ENCODE results near the gene NR2F1-AS1.

NR2F1-AS1 gene

DNA sequence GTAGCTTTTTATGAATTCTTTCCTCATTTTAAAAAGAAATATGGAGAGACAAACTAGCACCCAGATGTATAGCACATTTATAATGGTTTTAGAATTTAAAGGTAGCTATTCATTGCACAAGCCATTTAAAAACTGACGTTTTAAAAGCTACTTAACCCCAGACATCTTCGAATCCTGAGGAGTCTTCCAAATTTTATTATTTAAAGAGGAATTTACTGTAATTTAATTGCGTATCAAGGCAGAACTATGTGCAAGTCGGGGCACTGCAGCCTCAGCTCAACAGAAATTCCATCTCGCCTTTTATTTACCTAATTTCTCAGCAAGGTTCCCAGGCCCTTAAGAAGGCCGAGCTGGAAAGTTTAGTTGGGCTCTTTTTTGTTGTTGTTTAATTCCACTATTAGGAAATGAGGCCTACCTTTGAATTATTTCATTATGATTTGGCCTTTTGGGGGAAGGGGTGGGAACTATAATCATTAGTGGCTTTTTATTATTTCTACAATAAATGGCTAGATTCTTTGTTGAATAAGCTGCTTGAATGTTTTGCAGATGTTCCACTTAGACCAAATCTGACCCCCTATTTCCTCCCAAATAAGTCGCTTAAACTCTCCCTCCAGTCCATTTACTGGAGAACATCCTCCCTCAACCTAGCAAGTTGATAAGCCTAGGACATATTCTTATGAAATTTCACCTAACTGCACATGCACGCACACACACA lies 22.2 kb upstream of the NR2F1-AS1 start:
- DNase-seq: no peak

DNA sequence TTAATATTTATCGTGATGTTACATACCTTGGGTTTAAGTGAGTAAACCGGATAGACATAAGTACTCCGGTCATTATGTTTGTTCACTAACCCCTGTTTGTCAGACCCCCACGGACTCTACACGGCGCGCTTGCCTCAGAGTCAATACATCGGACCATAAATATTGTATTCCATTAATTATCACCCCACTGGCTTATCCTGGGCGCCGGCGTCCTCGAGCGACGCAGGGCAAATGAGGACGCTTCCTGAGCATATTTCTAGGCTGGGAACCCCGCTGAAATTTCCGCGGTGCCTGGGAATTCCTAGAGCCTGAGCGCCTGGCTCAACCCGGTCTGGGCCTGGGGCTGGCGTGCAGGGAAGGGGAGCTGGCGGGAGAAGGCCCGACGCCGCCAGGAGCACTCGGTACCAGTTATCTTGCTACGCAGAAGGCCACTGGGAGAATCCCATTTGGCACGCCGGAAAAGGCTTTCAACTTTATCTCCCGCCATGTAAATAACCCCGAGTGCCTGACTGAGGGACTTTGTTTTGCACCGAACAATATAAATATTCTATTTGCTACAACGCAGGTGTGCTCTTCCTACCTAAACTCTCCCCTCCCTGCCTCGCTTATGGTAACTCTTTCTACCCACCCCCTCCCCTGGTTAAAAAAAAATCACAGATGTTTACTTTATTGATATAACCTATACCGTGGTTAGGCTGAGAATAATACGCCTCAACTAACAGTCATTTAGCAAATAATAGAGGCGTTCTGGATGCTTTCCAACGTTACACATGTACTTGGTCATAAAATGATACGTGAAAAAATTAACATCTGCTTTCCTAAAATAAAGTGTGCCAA lies 21.4 kb upstream of the NR2F1-AS1 start:
- no peak for DNase-seq

DNA sequence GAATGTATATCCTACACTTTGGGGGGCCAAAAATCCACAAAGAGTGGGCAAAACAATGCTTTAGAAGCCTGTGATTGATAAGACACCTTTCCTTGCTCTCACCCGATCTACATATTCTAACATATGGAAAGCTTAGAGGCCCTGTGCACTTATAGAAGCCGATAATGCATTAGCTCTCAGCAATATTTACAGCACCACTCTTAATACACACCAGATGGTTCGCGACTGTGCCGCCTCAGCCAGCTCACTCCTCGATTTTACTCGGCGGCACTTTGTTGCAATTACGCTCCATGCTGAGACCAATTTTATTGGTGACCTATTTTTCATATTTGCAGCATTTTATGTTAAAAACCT lies 20.8 kb upstream of the NR2F1-AS1 start:
- DNase-seq: no peak

DNA sequence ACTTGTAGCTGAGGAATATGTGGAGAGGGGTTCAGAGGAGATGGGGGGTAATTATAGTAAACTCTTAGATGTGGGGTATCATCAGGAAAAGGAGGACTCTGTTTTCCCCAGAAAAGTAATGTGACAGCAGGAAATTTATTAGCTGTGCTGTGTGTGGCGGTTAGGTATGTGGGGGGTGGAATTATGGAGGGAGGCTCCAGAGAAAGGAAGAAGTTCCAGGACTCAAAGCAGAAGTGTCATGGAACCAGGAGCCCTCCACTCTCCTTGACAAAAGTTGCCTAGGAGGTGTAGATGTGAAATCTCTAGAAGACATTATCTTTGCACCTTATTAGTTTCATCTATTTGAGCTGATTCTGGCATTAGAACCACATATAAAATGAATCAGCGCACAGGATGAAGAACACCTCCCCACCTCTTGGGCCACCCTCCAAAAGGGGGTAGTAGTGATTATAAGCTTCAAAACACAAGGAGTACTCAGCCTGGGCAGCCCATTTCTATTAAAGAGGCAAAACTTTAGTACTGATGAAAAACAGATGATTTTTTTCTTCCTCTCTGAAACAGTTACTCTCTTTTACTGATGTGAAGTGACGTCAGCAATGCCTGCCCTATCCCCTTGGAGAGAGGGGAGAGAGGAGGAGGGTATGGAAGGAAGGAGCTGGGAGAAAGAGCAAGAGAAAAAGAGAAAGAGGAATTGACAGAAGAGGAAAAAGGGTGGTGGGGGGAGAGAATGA lies 20.2 kb upstream of the NR2F1-AS1 start:
- DNase-seq: no peak

DNA sequence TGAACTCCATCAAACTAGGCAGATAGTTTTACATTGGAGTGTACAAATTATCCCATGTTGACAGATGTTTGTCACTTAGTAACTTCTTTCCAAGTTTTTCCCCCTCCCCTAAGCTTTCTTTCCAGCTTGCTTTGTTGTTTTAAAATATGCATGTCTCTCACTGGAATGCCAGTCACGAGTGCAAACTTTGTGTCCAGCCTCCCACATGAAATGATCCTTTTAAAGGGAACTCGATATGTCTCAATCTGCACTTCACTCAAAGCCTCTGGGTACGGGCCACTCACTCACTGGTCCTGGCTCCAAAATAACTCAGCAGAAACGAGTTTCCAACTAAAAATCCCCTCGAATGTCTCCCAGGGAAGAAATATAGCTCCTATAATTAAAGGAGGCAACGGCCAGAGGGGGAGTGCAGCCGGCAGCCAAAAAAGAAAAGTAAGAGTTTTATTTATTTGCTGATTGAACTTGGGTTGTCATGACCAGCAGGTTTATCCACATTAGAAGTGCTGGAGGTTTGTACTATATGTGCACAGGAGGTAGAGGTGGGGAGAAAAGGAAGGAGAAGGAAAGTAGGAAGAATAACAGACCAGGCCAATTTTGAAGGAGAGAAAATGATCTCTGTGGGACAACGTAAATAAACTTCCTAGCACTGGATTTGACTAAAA lies 19.5 kb upstream of the NR2F1-AS1 start:
- DNase-seq: no peak

DNA sequence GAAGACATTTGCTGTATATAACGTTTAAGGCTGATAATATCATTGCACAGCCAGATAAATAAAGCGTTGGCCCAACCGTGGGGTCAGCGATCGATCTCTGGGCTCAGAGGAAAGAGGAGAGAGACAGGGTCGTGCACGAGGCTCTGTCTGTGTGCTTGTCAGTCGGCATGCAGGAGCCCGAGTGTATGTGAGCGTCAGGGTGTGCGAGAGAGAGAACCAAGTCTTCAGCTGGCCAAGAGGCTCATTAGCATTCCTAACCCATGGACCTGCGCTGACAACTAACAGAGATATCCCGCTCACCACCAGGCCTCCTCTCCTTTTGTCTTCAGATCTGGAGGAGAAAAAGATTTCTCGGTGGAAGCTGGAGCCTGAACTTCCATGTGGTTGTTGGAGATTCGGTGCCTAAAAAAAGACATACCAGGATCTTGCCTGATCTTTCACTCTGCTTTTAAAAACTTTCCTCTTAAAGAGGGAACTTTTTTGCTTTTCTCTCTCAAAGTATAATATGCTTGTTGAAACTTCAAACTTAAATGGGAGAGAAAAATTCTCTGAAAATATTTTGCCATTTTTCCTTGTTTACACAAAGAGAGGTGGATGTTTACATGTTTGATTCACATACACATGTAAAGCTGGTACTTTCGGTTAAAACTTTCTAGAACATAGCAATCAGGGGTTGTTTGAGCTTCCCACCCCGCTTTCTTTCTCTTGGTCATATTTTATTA lies 18.5 kb upstream of the NR2F1-AS1 start:
- no peak for DNase-seq

DNA sequence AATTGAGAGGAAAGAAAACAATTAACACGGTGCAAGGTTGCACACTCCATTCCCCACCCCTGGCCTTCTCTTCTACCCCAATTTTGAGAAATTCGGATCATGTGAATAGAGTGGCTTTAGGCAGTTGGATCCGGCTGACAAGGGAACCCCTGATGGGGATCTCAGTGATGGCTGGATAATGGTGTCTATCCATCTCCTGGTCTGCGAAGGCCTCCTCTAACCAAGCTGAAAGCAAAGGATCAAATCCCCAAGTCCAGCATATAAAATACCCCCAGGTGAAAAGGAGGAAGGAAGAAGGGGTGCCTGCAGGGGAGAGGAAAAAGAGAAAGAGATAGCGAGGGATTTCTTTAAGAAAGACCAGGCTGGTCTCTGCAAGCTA lies 18.0 kb upstream of the NR2F1-AS1 start:
- no peak for DNase-seq

DNA sequence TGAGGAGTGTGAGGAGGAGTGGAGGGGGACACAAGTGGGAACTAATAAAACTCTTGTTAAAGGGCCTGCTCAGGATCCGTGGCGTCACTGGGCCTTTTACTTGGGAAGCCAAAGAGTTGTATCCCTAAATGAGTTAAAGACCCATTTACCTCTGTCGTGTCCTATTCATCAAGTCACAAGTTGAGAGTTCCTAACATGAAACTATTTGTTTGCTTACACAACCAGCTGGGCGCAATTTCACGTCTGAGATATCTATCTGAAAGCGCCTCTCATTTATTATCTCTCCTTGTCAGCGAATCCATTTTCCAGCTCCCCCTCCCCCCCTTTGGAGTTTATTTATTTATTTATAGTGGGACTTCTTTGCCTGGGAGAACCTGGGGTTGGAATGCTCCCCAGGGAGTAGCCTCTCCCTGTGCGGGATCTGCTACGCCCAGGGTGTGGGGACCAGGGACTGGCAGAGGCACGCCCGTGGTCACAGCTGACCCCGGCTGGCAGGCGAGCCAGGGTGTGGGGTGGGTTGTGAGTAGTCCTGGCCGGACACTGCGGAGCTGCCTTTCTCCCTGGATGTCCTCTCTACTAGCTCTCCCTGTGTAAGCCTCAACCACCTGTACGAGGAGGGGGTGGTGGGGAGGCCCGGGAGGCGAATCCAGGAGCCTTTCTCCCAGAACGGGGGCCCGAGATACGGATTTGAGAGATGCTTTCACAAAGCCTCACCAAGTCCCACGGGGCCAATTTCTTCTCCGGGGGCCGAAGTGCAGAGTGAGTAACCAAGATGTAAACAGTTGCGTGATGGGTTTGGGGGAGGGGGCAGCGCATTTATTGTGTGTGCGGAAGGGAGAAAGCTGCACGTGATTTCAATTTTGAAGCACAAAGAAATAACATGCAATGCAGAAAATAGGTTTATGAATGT lies 17.3 kb upstream of the NR2F1-AS1 start:
- DNase-seq: no peak

DNA sequence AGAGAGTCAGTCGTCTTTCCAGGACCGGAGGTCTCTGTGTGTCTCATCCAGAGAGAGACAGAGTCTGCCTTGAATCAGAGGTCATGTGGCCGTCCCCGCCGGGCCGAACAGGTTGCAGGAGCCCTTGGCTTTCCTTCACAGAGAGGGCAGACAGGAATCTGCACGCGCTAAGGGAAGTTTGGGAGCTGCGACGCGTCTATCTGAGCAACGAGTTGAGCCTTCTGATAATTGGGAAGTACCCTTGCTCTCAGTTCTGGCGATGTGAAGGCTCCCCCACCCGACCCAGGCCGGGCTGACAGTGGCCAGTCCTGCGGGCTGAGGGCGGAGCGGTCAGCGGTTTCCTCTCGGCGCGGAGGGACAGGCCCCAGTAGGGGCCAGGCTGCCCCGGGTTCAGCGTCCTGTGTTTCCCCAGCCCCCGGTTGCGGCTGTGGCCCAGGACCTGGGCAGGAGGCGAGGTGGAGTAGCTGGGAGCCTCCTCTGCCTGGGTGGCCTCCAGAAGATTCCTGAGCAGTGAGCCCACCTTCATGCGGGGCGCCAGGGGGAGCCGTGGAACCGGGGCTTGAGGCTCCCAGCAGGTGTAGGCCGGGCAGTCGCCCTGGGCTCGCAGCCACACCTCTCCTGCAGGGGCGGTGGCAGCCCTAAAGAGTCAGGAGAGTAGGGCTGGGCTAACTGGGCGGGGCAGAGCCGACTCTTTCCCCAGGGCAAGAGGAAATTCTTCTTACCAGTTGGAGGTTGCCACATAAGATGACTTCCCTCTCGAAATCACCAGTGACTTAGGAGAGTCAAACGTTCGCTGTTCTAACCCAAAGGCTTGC lies 15.9 kb upstream of the NR2F1-AS1 start:
- DNase-seq: no peak

DNA sequence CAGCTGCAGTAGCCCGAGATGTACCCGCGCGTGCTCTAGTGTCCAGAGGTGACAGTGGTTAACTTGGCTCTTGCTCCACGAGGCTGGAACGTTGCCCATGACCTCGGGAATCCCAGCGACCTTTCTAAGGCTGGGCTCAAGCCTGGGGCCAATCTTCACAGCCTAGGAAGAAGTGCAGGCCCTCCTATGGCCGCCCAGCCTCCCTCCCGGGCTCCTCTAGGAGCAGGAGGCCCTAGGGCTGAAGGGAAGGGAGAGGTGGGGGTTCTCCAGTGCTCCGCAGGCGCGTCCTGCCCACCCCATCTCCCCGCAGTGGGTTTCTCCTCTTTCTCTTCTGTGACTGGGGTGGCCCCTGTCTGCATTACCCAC lies 15.3 kb upstream of the NR2F1-AS1 start:
- DNase-seq: no peak

DNA sequence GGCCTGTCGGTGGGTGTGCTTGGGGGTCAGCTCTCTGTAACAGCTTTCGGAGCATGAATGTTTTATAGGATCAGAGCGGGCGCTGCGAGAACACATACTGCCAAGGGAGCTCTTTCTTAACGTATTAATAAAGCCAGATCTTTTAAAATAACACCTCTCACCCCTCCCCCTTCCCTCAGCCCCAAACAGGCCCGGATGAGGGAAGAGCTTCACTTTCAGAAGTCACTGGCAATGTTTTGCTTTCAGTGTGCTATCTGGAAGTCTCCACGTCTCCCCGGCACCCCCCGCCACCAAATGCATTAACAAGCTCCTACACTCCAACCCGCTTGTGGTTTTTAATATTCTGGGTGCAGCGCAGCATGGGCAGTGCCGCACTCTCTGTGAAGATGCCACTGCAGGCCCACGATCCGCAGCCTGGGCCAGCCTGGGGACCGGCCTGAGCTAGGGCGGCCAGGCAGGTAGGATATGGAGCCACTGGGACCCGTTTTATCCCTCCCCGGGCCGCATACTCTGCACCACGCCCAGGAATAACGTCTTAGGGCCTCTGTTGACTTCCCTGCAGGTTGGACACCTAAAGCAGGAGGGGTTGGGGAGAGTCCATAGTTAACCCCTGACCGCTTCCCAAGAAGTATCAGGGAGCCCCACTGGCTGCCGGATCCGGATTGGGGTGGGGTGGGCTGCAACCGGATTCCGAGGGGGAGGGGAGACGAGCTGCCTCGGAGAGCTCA lies 14.6 kb upstream of the NR2F1-AS1 start:
- DNase-seq: no peak

DNA sequence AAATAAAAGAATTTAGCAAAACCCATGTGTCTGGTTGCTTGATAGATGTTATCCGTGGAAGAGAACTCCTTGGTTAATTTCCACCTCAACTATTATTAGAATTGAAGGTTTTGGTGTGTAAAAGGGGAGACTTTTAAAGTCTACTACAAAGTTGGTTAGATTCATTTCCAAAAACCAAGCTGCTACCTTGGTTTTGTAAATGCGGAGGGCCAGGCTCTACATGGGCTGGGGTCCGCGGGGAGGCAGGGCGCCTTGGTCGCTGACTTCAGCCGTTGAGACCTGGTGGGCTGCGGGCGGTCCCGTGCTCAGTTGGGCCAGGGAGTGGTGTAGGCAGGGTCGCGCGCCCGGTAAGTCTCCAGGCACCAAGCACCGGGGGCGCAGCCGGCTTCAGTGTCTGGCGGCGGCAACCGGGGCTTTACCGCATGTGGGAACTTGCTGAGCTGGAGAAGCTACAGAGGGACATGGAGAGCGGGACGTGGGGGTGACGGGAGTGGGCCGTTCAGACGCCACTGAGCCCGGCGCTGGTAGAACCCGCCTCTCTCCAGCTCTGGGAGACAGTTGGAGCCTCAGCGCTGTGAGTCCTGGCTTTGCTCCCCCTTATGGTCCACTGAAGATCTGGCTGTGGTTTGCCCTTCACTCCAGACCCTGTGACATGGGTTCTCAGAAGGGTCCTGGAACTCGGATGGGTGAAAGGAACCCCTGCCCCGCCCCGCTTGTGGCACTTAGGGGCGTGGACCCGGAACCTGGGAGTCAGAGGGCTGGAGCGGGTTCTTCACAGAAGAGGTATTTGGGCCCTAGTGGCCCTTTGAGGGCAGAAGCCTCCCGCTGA lies 13.8 kb upstream of the NR2F1-AS1 start:
- DNase-seq: no peak

DNA sequence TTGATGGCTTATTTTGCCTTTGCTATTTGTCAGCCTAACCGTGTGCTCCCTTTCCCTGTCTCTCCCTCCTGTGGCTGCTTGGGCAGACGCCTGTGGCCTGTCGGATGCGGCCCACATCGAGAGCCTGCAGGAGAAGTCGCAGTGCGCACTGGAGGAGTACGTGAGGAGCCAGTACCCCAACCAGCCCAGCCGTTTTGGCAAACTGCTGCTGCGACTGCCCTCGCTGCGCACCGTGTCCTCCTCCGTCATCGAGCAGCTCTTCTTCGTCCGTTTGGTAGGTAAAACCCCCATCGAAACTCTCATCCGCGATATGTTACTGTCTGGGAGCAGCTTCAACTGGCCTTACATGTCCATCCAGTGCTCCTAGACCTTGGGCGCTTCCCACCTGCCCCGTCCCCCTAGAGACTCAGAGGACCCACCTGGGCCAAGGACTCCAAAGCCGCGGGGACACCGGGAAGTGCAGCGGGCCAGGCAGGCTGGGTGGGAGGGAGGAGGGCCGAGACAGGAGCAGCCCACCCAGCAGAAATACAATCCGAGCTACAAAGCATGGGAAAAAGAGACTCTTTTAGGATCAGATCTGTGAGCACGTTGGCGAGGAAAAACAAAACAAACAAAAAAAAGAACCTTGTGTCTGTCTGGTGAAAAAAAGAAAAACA lies 12.6 kb upstream of the NR2F1-AS1 start:
- DNase-seq: no peak

DNA sequence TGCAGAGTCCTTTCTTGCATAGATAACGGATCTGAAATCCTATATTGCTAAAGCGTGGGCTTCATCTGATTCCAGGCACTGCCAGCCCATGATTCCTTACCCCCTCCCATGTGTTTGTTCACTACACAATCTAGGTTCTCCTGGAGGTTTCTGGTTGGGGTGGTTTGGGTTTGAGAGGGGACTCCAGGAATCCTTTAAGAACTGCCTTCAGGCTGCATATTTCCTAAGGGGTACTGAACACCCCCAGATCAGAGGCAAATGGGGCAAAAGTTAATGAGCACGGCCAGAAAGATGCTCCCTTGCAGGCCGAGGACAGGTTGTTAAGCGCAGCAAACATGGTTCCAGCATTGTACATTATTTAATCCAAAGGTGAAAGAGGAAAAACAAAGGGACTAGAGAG lies 11.9 kb upstream of the NR2F1-AS1 start:
- DNase-seq: no peak

DNA sequence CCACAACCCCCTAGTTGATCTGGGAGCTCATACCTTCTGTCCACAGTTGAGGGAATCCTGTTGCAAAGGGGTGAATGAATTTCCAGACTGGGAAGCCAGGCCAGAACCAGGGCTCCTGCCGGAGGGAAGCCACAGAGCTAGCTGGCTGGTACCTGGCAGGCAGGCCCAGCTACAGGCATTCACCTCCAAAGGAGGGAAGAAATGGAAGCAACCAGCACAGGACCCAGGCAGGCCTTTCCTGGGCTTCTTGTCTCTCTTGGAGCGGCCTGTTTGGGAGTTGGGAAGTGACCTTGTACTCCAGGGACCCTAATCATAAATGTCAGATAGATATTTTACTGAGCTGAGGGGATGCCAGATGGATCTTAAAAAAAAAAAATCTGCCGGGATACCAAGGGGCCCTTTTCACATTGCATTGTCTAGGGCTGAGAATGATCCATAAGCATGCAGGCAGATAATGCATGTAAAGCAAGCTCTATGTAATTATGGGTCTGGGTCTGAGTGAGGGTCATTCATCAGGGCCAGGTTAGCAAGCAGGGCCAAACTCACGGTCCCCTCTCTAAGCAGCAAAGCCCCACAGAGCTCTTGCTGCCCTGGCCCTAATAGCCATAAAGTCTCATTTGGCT lies 10.4 kb upstream of the NR2F1-AS1 start:
- DNase-seq: no peak

DNA sequence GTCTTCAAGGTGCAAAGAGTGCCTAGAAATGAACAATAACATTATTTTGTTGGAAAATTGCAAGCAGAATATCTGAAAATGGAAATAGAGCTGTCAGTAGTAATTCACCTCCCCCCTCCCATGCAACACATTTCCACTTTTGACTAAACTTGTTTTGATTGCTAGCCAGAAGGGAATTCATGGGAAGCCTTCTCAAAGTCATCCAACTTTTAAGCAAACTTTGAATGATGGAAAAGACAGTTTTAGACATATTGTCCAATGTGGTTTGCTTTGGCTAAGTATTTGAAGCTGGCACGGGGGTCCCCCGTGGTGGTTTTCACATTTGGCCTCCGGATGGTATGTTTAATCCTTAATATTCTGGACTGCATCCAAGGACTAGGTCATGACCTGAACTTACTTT lies 9.5 kb upstream of the NR2F1-AS1 start:
- DNase-seq: no peak

DNA sequence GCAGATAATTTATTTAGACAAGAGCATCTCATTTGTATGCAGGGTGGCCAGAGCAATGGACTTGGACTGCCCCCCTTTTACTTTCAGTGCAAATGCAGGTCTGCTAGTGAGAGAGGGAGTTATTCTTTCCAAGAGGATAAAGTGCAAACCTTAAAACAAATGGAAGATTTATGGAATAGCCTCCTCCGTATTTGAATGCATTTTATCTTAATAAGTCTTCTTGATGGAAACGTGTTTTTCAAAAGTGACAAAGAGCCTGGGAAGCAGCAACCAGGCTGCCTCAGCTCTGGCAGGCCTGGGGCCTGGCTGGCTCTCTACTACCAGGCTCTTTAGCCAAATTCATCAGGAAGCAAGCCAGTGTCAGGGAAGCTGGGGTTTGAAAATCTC lies 8.8 kb upstream of the NR2F1-AS1 start:
- no peak for DNase-seq
